ENCODE measurements around the gene NLN. TPM values are rescaled to one million over a fixed set of nuclear protein-coding genes. Genes with fewer than 3 reads are reported as not detected.

Gene NLN
- total RNA-seq, 1 experiment from 2014 or later: 34.8 TPM

GRCh38 chr5:65796751-65797316 is 74.8 kb downstream of the NLN start:
- no peak overlapping the region for H3K27ac Mint-ChIP-seq (ENCODE audit: unreplicated experiment)
- Histone ChIP-seq H3K9me3 (peaks cover 5% of the 10 kb centered on the region; the same call in 1 of the 2 replicates), H3K36me3 (ENCODE audit: control insufficient read depth, insufficient read depth, low read length) (no peaks in the 10 kb centered on the region; the same call in 1 of the 2 replicates), H3K27me3 (replicated peaks; ENCODE audit: control insufficient read depth, insufficient read depth, low read length) (no peaks in the 10 kb centered on the region), H3K4me1 (no peaks in the 10 kb centered on the region), H3K4me3 (ENCODE audit: low read depth, low read length) (no peak overlapping the region)
- intact Hi-C loops (cut with micrococcal nuclease; ENCODE audit: unreplicated experiment): no loop called here
- DNase-seq: no peak
- BruUV-seq (replicated peaks): no TSS peak
- H3K36me3 Mint-ChIP-seq (ENCODE audit: insufficient read depth, unreplicated experiment): peaks cover 8% of the 10 kb centered on the region
- POLR2A ChIA-PET: no interaction called here
- H3K4me3 Mint-ChIP-seq (ENCODE audit: unreplicated experiment): no peak overlapping the region
- no peaks in the 10 kb centered on the region for H3K4me1 Mint-ChIP-seq (ENCODE audit: low read depth, unreplicated experiment)
- no peak for TF ChIP-seq CTCF (IDR thresholded peaks at IDR 0.05; ENCODE audit: insufficient read depth in 1 of 2, low read depth in 1 of 2, low read length in 1 of 2, severe bottlenecking in 1 of 2, unreplicated experiment in 1 of 2)
- CTCF ChIA-PET: no interaction called here
- H3K9me3 Mint-ChIP-seq (ENCODE audit: unreplicated experiment): peaks cover 7% of the 10 kb centered on the region
- no peaks in the 10 kb centered on the region for H3K27me3 Mint-ChIP-seq (ENCODE audit: insufficient read depth, unreplicated experiment)

- POLR2A ChIA-PET: no interaction called here
- no peaks in the 10 kb centered on the region for H3K27me3 Mint-ChIP-seq (ENCODE audit: insufficient read depth, unreplicated experiment)
- H3K27me3 ChIP-seq (replicated peaks; ENCODE audit: control insufficient read depth, insufficient read depth, low read length): no peaks in the 10 kb centered on the region
- no peak overlapping the region for H3K4me3 ChIP-seq (ENCODE audit: low read depth, low read length)
- H3K36me3 Mint-ChIP-seq (ENCODE audit: insufficient read depth, unreplicated experiment): peaks cover 12% of the 10 kb centered on the region
- CTCF ChIA-PET: no interaction called here
- intact Hi-C loops (cut with micrococcal nuclease; ENCODE audit: unreplicated experiment): no loop called here
- H3K4me1 Mint-ChIP-seq (ENCODE audit: low read depth, unreplicated experiment): no peaks in the 10 kb centered on the region
- H3K4me3 Mint-ChIP-seq (ENCODE audit: unreplicated experiment): no peak overlapping the region
- no peak for DNase-seq
- H3K36me3 ChIP-seq (ENCODE audit: control insufficient read depth, insufficient read depth, low read length): peaks cover 4% of the 10 kb centered on the region
- TF ChIP-seq CTCF (IDR thresholded peaks at IDR 0.05; ENCODE audit: insufficient read depth in 1 of 2, low read depth in 1 of 2, low read length in 1 of 2, severe bottlenecking in 1 of 2, unreplicated experiment in 1 of 2): no peak
- H3K9me3 ChIP-seq: peaks cover 8% of the 10 kb centered on the region
- peaks cover 10% of the 10 kb centered on the region for H3K9me3 Mint-ChIP-seq (ENCODE audit: unreplicated experiment)
- H3K4me1 ChIP-seq: no peaks in the 10 kb centered on the region
- no TSS peak for BruUV-seq (replicated peaks)
- no peak overlapping the region for H3K27ac Mint-ChIP-seq (ENCODE audit: unreplicated experiment)
These were observed 75.5 kb downstream of the NLN start for GRCh38 chr5:65797481-65797880.

GRCh38 chr5:65799857-65800256 is 77.9 kb downstream of the NLN start:
- POLR2A ChIA-PET: no interaction called here
- intact Hi-C loops (cut with micrococcal nuclease; ENCODE audit: unreplicated experiment): no loop called here
- H3K27me3 ChIP-seq (replicated peaks; ENCODE audit: control insufficient read depth, insufficient read depth, low read length): no peaks in the 10 kb centered on the region
- peaks cover 12% of the 10 kb centered on the region for H3K36me3 Mint-ChIP-seq (ENCODE audit: insufficient read depth, unreplicated experiment)
- H3K4me1 Mint-ChIP-seq (ENCODE audit: low read depth, unreplicated experiment): no peaks in the 10 kb centered on the region
- no peak overlapping the region for H3K4me3 Mint-ChIP-seq (ENCODE audit: unreplicated experiment)
- no TSS peak for BruUV-seq (replicated peaks)
- H3K9me3 ChIP-seq: peaks cover 20% of the 10 kb centered on the region
- no peak for DNase-seq
- H3K36me3 ChIP-seq (ENCODE audit: control insufficient read depth, insufficient read depth, low read length): peaks cover 6% of the 10 kb centered on the region
- CTCF ChIA-PET: no interaction called here
- no peaks in the 10 kb centered on the region for H3K4me1 ChIP-seq
- peaks cover 10% of the 10 kb centered on the region for H3K9me3 Mint-ChIP-seq (ENCODE audit: unreplicated experiment)
- no peak overlapping the region for H3K27ac Mint-ChIP-seq (ENCODE audit: unreplicated experiment)
- H3K27me3 Mint-ChIP-seq (ENCODE audit: insufficient read depth, unreplicated experiment): no peaks in the 10 kb centered on the region
- no peak for TF ChIP-seq CTCF (IDR thresholded peaks at IDR 0.05; ENCODE audit: insufficient read depth in 1 of 2, low read depth in 1 of 2, low read length in 1 of 2, severe bottlenecking in 1 of 2, unreplicated experiment in 1 of 2)
- H3K4me3 ChIP-seq (ENCODE audit: low read depth, low read length): no peak overlapping the region
